Measurements from ENCODE around the gene HOXD9. TPM values are rescaled to one million over a fixed set of nuclear protein-coding genes. Genes with fewer than 3 reads are reported as not detected.

The HOXD9 gene
- total RNA-seq, 2 experiments from 2014 or later = not detected

GRCh38 chr2:176111309-176111663 is 11.2 kb upstream of the HOXD9 start:
- Mint-ChIP-seq H3K27ac (no peak overlapping the region), H3K4me3 (no peak overlapping the region), H3K9me3 (peaks cover 2% of the 10 kb centered on the region), H3K4me1 (ENCODE audit: low read depth) (peaks cover 13% of the 10 kb centered on the region), H3K36me3 (ENCODE audit: low read depth) (peaks cover 3% of the 10 kb centered on the region), H3K27me3 (peaks cover 81% of the 10 kb centered on the region)
- DNase-seq = peak; percentile 54
- ATAC-seq = no peak
- CTCF ChIA-PET = interaction anchor here (0.6 to 2.9 kb wide), 18 partner anchors 9 to 543 kb away, joined by 3 to 28 read pairs (median 5); no protein-coding TSS in a partner anchor
- intact Hi-C loops (cut with micrococcal nuclease) = no loop called here
- POLR2A ChIA-PET = no interaction called here
- peak; percentile 45 for TF ChIP-seq CTCF (IDR thresholded peaks at IDR 0.05)

DNA sequence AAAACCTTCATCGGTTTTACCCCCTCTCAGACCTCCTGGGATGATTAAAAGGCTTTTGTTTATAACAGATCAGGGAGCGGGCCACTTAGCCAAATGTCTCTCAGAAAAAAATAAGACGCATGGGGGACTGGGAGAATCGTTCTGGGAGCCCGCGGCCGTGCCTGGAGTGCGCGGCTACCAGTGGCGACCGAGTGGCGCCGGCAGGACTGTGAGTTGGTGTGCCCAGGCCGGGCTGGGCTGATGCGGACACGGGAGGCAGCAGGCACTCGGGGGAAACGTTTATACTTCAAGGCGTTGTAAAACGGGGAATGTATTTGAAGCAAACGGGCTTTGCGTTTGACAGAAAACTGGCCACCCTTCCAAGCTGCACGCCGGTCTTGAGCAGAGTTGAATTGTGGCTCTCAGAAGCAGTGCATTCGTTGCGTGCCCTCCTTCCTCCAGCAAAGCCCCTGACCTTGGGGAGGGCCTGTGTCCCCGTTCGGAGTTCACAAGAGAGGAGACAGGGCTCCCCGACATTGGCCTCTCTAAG is 10.6 kb upstream of the HOXD9 start:
- Mint-ChIP-seq H3K9me3 (peaks cover 4% of the 10 kb centered on the region), H3K4me1 (ENCODE audit: low read depth) (peaks cover 11% of the 10 kb centered on the region), H3K36me3 (ENCODE audit: low read depth) (peaks cover 3% of the 10 kb centered on the region), H3K4me3 (no peak overlapping the region), H3K27ac (no peak overlapping the region), H3K27me3 (peaks cover 84% of the 10 kb centered on the region)
- DNase-seq (no peak), ATAC-seq (no peak)
- intact Hi-C loops (cut with micrococcal nuclease) = no loop called here
- POLR2A ChIA-PET = no interaction called here
- CTCF ChIA-PET = interaction anchor here (1.3 to 2.9 kb wide), 8 partner anchors 15 to 525 kb away, joined by 4 to 28 read pairs (median 7); no protein-coding TSS in a partner anchor
- no peak for TF ChIP-seq CTCF (IDR thresholded peaks at IDR 0.05)

DNA sequence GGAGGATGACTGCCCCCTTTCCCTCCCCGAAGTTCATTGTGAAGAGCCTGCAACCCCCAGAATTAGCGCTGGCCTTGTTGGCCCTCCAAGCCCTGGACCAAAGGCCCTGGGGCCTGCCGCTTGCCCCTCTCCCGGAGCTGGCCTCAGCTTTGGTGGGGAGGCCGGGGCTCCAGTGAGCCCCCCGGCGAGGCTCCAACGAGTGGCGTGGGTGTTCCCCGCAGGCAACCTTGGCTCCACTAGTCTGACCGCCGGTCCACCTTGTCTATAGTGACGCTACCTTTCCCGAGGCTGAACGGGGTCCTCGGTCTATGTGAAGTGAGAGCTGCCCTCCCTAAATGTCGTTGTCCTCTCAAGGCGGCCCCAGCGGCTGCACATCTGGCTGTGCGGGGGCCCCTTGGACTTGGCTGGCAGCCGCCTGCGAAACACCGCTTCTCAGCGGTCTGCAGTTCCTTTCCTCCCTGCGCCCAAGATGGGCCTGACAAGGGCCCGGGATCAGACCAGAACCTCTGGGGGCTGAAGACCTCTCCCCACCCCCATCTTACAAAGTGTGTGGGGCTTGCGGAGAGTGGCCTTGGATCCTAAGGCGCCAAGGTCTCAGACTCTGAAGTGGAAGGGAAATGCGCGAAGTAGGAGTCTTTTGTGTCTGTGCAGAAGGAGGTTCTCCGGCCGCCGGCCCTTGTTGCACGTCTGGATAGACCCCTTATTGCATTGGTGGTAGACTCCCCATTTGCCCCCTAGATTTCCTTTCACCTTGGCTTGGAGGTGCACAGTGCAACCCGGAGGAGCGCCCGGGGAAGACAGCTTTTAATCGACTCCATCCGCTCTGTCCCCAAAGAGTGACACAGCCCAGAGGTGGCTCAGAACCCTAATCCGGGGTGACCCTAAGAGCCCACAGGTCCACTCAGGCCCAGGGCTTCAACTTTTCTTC is 9.9 kb upstream of the HOXD9 start:
- peaks cover 3% of the 10 kb centered on the region for H3K36me3 Mint-ChIP-seq (ENCODE audit: low read depth)
- intact Hi-C loops (cut with micrococcal nuclease) = no loop called here
- no peak for TF ChIP-seq CTCF (IDR thresholded peaks at IDR 0.05)

GRCh38 chr2:176114120-176114929 is 8.2 kb upstream of the HOXD9 start:
- no peak for TF ChIP-seq CTCF (IDR thresholded peaks at IDR 0.05)
- Mint-ChIP-seq H3K4me1 (ENCODE audit: low read depth) (peaks cover 8% of the 10 kb centered on the region), H3K9me3 (peaks cover 6% of the 10 kb centered on the region), H3K27me3 (peaks cover 89% of the 10 kb centered on the region), H3K4me3 (no peak overlapping the region), H3K27ac (no peak overlapping the region), H3K36me3 (ENCODE audit: low read depth) (peaks cover 1% of the 10 kb centered on the region)
- intact Hi-C loops (cut with micrococcal nuclease) = no loop called here
- ChIA-PET CTCF (interaction anchor here (0.7 to 5.2 kb wide), 4 partner anchors 9 to 16 kb away, joined by 3 to 28 read pairs (median 4); no protein-coding TSS in a partner anchor), POLR2A (interaction anchor here (0.6 to 0.8 kb wide), 2 partner anchors 14 to 80 kb away, joined by 3 read pairs; no protein-coding TSS in a partner anchor)
- ATAC-seq = no peak
- no peak for DNase-seq

More for the DNA sequence above, 9.9 kb upstream of the HOXD9 start:
- H3K4me1 Mint-ChIP-seq (ENCODE audit: low read depth) = peaks cover 8% of the 10 kb centered on the region
- no peak for ATAC-seq
- no peak for DNase-seq
- H3K4me3 Mint-ChIP-seq = no peak overlapping the region
- H3K27ac Mint-ChIP-seq = no peak overlapping the region
- H3K27me3 Mint-ChIP-seq = peaks cover 85% of the 10 kb centered on the region
- H3K9me3 Mint-ChIP-seq = peaks cover 4% of the 10 kb centered on the region
- ChIA-PET CTCF (interaction anchor here (1.2 to 5.2 kb wide), 5 partner anchors 14 to 31 kb away, joined by 3 to 28 read pairs (median 21); no protein-coding TSS in a partner anchor), POLR2A (no interaction called here)
